Measurements from ENCODE around the gene DIP2C.
"Not testable (repeated sequence)": the region's sequence is repeated elsewhere in the genome, so short reads cannot be mapped to it uniquely, and the experiment has no call there.

The DIP2C gene

DNA sequence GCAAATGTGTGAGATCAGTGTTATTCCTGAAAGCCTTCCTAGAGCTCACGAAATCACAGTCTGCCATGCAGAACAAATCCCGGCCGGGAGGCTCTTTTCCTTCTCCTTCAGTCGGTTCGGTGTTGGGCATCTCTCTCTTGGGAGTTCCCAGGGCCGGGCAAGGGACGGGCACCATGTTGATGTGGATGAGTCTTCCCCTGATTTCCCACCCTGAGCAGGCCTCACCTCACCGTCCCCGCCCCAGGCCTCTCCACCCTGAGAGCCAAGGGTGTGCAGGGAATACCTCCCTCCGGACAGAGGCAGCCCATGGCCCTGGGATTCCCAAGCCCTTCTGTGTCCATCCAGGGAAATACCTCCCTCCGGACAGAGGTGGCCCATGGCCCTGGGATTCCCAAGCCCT is 28.0 kb upstream of the DIP2C start:
- Histone ChIP-seq H3K27me3 (ENCODE audit: insufficient read depth, low read length) (no peaks in the 10 kb centered on the region), H3K36me3 (ENCODE audit: insufficient read depth, low read length) (no peaks in the 10 kb centered on the region), H3K9me3 (ENCODE audit: low read length) (peaks cover 10% of the 10 kb centered on the region), H3K4me1 (ENCODE audit: insufficient read depth, low read length) (no peaks in the 10 kb centered on the region), H3K4me3 (ENCODE audit: low read length) (no peak overlapping the region), H2AFZ (ENCODE audit: low read depth, low read length) (no peak overlapping the region)

GRCh38 chr10:716821-717220 is 27.4 kb upstream of the DIP2C start:
- peaks cover 13% of the 10 kb centered on the region for H3K9me3 ChIP-seq (ENCODE audit: low read length)
- no peak overlapping the region for H3K4me3 ChIP-seq (ENCODE audit: low read length)
- H3K27me3 ChIP-seq (ENCODE audit: insufficient read depth, low read length) = no peaks in the 10 kb centered on the region
- H2AFZ ChIP-seq (ENCODE audit: low read depth, low read length) = no peak overlapping the region
- no peaks in the 10 kb centered on the region for H3K36me3 ChIP-seq (ENCODE audit: insufficient read depth, low read length)
- no peaks in the 10 kb centered on the region for H3K4me1 ChIP-seq (ENCODE audit: insufficient read depth, low read length)

DNA sequence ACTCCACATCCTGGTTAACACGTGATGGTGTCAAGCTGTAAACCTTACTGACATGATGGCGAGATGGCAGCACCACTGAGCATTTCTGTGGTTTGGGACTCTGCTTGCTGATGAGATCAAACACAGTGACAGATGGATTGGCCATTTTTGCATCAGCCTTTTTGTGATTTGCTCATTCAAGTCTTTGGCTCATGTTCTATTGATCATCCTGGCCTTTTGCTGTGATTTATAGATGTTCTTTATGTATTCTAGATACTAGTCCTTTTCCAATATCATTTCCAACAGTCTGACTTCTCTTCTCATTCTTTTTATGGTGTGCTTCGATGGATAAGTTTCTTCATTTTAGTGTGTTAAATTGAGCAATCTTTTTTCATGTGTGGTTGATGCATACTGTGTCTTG is 24.7 kb upstream of the DIP2C start:
- Histone ChIP-seq H3K27me3 (ENCODE audit: insufficient read depth, low read length) (no peaks in the 10 kb centered on the region), H2AFZ (ENCODE audit: low read depth, low read length) (no peak overlapping the region), H3K4me1 (ENCODE audit: insufficient read depth, low read length) (no peaks in the 10 kb centered on the region), H3K9me3 (ENCODE audit: low read length) (peaks cover 13% of the 10 kb centered on the region), H3K36me3 (ENCODE audit: insufficient read depth, low read length) (no peaks in the 10 kb centered on the region), H3K4me3 (ENCODE audit: low read length) (no peak overlapping the region)

- no peaks in the 10 kb centered on the region for H3K36me3 ChIP-seq (ENCODE audit: insufficient read depth, low read length)
- H3K4me3 ChIP-seq (ENCODE audit: low read length) = no peak overlapping the region
- peaks cover 13% of the 10 kb centered on the region for H3K9me3 ChIP-seq (ENCODE audit: low read length)
- H2AFZ ChIP-seq (ENCODE audit: low read depth, low read length) = no peak overlapping the region
- no peaks in the 10 kb centered on the region for H3K27me3 ChIP-seq (ENCODE audit: insufficient read depth, low read length)
- H3K4me1 ChIP-seq (ENCODE audit: insufficient read depth, low read length) = no peaks in the 10 kb centered on the region
Observed at GRCh38 chr10:712575-712974, 23.1 kb upstream of the DIP2C start.

DNA sequence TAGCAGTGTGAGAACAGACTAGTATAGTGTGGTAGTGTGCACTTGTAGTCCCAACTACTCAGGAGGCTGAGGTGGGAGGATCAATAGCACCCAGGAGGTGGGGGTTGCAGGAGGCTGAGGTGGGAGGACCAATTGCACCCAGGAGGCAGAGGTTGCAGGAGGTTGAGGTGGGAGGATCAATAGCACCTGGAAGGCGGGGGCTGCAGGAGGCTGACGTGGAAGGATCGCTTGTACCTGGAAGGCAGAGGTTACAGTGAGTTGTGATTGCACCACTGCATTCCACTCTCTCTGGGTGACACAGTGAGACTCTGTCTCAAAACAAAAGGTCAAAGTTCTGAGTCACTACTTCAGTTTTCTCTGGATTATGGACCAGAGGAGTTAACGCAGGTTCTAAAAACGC is 22.6 kb upstream of the DIP2C start:
- no peaks in the 10 kb centered on the region for H3K27me3 ChIP-seq (ENCODE audit: insufficient read depth, low read length)
- H2AFZ ChIP-seq (ENCODE audit: low read depth, low read length) = no peak overlapping the region
- H3K4me1 ChIP-seq (ENCODE audit: insufficient read depth, low read length) = no peaks in the 10 kb centered on the region
- H3K4me3 ChIP-seq (ENCODE audit: low read length) = no peak overlapping the region
- H3K36me3 ChIP-seq (ENCODE audit: insufficient read depth, low read length) = no peaks in the 10 kb centered on the region
- H3K9me3 ChIP-seq (ENCODE audit: low read length) = peaks cover 13% of the 10 kb centered on the region

DNA sequence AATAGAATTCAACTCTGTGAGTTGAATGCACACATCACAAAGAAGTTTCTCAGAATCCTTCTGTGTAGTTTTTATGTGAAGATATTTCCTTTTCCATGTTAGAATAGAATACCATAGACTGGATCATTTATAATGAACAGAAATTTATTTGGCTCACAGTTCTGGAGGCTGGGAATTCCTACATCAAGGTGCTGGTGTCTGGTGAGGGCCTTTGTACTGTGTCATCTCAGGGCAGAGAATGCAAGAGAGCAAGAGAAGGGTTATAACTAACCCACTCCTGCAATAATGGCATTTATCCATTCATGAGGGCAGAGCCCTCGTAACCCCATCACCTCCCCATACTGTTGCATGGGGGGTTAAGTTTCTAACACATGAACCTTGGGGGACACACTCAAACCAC is 18.4 kb upstream of the DIP2C start:
- H3K4me1 ChIP-seq (ENCODE audit: insufficient read depth, low read length) = no peaks in the 10 kb centered on the region
- H3K4me3 ChIP-seq (ENCODE audit: low read length) = no peak overlapping the region
- no peaks in the 10 kb centered on the region for H3K36me3 ChIP-seq (ENCODE audit: insufficient read depth, low read length)
- no peaks in the 10 kb centered on the region for H3K27me3 ChIP-seq (ENCODE audit: insufficient read depth, low read length)
- H2AFZ ChIP-seq (ENCODE audit: low read depth, low read length) = no peak overlapping the region
- H3K9me3 ChIP-seq (ENCODE audit: low read length) = peaks cover 5% of the 10 kb centered on the region

DNA sequence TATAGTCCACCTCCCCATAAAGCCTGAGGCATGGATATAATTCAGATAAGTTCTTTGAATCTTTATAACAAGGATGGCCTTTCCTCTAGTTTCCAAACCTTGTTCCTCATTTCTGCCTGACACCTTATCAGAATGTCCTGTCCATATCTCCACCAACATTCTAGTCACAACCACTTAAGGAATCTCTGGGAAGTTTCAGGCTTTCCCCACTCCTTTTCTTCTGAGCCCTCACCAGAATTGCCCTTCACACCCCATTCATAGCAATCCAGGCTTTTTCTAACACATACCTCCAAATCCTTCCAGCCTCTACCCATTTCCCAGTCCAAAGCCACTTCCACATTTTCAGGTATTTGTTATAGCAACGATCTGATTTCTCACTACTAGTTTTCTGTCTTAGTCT is 18.0 kb upstream of the DIP2C start:
- Histone ChIP-seq H2AFZ (ENCODE audit: low read depth, low read length) (no peak overlapping the region), H3K4me1 (ENCODE audit: insufficient read depth, low read length) (no peaks in the 10 kb centered on the region), H3K36me3 (ENCODE audit: insufficient read depth, low read length) (no peaks in the 10 kb centered on the region), H3K4me3 (ENCODE audit: low read length) (no peak overlapping the region), H3K9me3 (ENCODE audit: low read length) (peaks cover 6% of the 10 kb centered on the region), H3K27me3 (ENCODE audit: insufficient read depth, low read length) (no peaks in the 10 kb centered on the region)

DNA sequence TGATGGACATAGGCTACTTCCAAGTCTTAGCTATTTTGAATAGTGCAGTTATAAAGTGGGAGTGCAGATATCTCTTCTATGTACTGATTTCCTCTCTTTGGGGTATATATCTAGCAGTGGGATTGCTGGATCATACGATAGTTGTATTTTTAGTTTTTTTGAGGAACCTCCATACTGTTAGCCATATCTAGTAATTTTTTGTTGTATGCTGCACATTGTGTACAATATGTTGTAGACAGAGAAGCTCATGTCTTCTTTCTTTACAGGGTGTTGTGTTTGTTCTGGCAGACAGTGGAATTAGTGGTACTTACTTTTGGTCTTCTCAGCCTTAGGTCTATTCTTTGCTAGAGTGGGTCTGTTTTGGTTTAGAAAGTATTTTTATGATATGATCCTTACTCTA is 13.7 kb upstream of the DIP2C start:
- Histone ChIP-seq H2AFZ (ENCODE audit: low read depth, low read length) (no peak overlapping the region), H3K4me1 (ENCODE audit: insufficient read depth, low read length) (no peaks in the 10 kb centered on the region), H3K36me3 (ENCODE audit: insufficient read depth, low read length) (no peaks in the 10 kb centered on the region), H3K9me3 (ENCODE audit: low read length) (peaks cover 3% of the 10 kb centered on the region), H3K4me3 (ENCODE audit: low read length) (no peak overlapping the region), H3K27me3 (ENCODE audit: insufficient read depth, low read length) (no peaks in the 10 kb centered on the region)

DNA sequence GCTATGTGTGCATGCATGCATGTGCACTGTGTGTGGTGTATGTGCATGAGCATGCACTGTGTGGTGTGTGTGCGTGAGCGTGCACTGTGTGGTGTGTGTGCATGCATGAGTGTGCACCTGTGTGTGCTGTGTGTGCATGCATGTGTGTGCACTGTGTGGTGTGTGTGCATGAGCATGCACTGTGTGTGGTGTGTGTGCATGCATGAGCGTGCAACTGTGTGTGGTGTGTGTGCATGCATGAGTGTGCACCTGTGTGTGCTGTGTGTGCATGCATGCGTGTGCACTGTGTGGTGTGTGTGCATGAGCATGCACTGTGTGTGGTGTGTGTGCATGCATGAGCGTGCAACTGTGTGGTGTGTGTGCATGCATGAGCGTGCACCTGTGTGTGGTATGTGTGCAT is 10.7 kb upstream of the DIP2C start:
- H3K4me3 ChIP-seq (ENCODE audit: low read length); H3K27me3 ChIP-seq (ENCODE audit: insufficient read depth, low read length); H3K4me1 ChIP-seq (ENCODE audit: insufficient read depth, low read length); H2AFZ ChIP-seq (ENCODE audit: low read depth, low read length); H3K36me3 ChIP-seq (ENCODE audit: insufficient read depth, low read length); H3K9me3 ChIP-seq (ENCODE audit: low read length): not testable (repeated sequence)

DNA sequence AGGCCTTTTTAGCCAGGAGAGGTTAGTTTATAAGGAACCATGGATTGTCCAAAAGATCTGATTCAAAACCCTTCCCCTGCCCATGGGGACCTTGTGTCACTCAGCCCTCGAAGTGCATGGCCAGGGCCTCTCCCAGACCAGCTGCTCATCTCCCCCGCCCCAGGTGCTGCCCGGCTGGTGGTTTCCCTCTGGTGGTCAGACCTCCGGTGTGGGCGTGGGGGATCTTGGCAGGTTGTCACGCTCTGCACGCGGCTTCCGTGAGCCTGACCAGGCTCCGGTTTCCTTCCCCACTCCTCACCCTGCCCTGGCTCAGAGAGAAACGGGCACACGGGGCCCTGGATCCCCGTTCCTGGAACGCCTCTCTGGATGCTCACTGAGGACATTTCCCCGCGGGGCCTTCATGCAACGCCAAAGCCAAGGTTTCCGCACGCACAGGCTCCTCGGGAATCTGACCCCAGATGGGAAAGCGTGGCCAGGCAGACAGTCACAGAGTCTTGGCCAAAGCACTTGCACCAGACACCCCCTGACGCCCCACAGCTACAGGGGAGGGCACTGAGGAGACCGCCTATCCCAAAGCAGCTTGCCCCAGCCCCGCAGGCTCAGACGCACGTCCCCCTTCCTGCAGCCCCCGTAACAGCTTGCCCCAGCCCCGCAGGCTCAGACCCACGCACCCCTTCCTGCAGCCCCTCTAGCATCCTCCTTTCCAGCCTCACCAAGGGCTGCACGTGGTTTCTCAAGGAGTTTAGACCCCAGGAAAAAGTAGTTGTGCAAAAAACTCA is 7.8 kb upstream of the DIP2C start:
- Histone ChIP-seq H3K4me3 (ENCODE audit: low read length) (no peak overlapping the region), H3K4me1 (ENCODE audit: insufficient read depth, low read length) (peaks cover 3% of the 10 kb centered on the region), H3K9me3 (ENCODE audit: low read length) (no peaks in the 10 kb centered on the region), H3K36me3 (ENCODE audit: insufficient read depth, low read length) (no peaks in the 10 kb centered on the region), H3K27me3 (ENCODE audit: insufficient read depth, low read length) (no peaks in the 10 kb centered on the region), H2AFZ (ENCODE audit: low read depth, low read length) (no peak overlapping the region)

DNA sequence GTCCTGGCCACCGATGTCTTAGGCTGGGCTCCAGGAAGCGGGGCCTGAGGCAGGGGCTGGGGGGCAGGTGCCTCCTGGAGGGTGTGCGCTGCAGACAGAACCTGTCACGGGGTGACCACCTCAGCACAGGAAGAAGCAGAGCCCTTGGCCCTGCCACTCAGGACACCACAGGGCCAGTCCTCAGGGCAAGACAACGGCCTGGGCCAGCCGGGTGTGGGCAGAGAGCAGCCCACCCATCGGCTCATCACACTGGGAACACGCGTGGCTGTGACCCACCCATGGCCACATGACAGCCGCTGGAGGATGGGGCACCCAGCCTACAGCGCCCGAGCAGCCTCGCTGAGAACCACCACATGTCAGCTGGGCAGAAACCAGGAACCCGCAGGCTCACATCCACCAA is 5.9 kb upstream of the DIP2C start:
- Histone ChIP-seq H3K36me3 (ENCODE audit: insufficient read depth, low read length) (no peaks in the 10 kb centered on the region), H3K4me1 (ENCODE audit: insufficient read depth, low read length) (peaks cover 5% of the 10 kb centered on the region), H3K27me3 (ENCODE audit: insufficient read depth, low read length) (no peaks in the 10 kb centered on the region), H3K9me3 (ENCODE audit: low read length) (no peaks in the 10 kb centered on the region), H2AFZ (ENCODE audit: low read depth, low read length) (no peak overlapping the region), H3K4me3 (ENCODE audit: low read length) (no peak overlapping the region)

DNA sequence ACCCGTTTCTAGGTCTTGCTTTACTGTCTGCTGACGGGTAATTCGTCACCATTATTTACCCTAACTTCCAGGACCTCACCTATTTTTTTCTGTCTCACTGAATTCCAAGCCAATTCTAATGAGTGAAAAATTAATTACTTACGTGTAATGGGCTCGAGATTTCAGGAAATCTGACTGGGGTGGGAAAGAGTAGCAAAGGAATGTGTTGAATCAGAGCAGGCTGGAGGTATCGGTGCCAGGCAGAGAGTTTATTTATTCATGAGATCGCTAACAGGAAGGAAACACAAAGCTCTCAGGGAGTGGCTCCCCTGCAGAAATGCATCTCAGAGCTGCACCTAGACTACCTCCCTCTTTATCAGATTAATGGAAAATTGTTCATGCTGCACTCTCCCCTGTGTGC is 4.0 kb upstream of the DIP2C start:
- Histone ChIP-seq H3K27me3 (ENCODE audit: insufficient read depth, low read length) (no peaks in the 10 kb centered on the region), H3K4me3 (ENCODE audit: low read length) (no peak overlapping the region), H3K36me3 (ENCODE audit: insufficient read depth, low read length) (no peaks in the 10 kb centered on the region), H3K4me1 (ENCODE audit: insufficient read depth, low read length) (peaks cover 7% of the 10 kb centered on the region), H3K9me3 (ENCODE audit: low read length) (no peaks in the 10 kb centered on the region), H2AFZ (ENCODE audit: low read depth, low read length) (no peak overlapping the region)

DNA sequence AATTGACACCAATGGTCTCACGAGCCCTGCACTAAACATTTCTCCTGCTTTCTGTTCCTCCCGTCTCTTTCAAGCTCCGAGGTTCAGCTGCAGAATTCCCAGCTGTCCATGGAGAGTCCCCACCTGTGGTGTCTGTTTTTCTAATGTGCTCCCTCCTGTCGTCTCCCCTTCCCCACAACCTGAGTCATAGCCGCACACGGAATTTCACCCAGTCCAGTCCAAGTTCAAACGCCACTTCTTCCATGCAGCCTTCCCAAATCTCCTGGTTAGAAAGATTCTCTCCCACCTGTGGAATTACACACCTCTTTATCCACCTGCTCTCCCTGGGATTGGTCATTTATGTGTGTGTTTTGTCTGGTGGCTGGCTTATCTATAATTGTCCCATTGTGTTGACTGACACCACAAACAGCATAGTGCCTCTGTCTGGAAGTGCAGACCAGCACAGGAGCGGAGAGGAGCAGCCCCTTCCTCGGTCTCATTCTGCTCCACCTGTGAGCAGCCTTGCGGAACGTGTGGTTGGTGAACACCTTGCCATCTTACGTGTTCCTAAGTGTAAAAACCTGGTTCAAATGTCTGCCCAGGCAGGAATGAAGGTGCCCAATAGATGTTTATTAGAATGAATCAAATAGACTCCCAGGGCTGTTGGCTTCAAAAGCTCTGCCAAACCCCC is 3.3 kb upstream of the DIP2C start:
- no peak overlapping the region for H2AFZ ChIP-seq (ENCODE audit: low read depth, low read length)
- H3K4me3 ChIP-seq (ENCODE audit: low read length) = no peak overlapping the region
- H3K27me3 ChIP-seq (ENCODE audit: insufficient read depth, low read length) = no peaks in the 10 kb centered on the region
- peaks cover 13% of the 10 kb centered on the region for H3K4me1 ChIP-seq (ENCODE audit: insufficient read depth, low read length)
- H3K36me3 ChIP-seq (ENCODE audit: insufficient read depth, low read length) = no peaks in the 10 kb centered on the region
- no peaks in the 10 kb centered on the region for H3K9me3 ChIP-seq (ENCODE audit: low read length)

DNA sequence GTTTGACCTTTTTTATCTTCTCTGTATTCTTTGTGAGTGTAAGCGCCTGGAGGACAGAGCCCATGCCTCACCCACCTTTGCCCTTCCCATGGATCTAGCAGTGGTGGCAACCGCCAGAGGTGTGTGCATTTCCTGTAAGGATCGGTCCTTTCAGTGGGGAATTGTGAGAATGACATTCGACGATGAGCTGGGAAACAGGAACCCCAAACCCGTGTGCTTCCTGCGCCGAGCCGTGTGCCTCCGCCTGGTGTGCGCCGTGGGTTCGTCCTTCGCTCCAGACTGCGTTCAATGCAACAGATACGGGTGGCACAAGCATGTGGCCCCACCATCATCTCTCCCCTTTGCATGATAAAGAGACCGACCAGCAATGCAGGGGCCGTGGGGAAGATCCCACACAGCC is 1.7 kb upstream of the DIP2C start:
- H2AFZ ChIP-seq (ENCODE audit: low read depth, low read length) = no peak overlapping the region
- no peaks in the 10 kb centered on the region for H3K9me3 ChIP-seq (ENCODE audit: low read length)
- H3K4me1 ChIP-seq (ENCODE audit: insufficient read depth, low read length) = peaks cover 20% of the 10 kb centered on the region
- no peak overlapping the region for H3K4me3 ChIP-seq (ENCODE audit: low read length)
- no peaks in the 10 kb centered on the region for H3K27me3 ChIP-seq (ENCODE audit: insufficient read depth, low read length)
- no peaks in the 10 kb centered on the region for H3K36me3 ChIP-seq (ENCODE audit: insufficient read depth, low read length)
